HEK293 (cell line): ENCODE measurements around the gene ESPL1.

Experiments used
- CTCF ChIA-PET: fragments of 350-600 bp; formaldehyde crosslinking; extraction: SDS; loops from one replicate; lab custom pipeline; 2021; ENCODE audit warnings: antibody characterized with exemption; lab: Yijun Ruan, JAX
- POLR2A ChIA-PET: fragments of 300-600 bp; formaldehyde crosslinking; extraction: SDS; loops from one replicate; lab custom pipeline; 2020; ENCODE audit warnings: antibody characterized with exemption, inconsistent platforms; lab: Yijun Ruan, JAX
- H3K27ac ChIP-seq: fragments of 200-500 bp; sonication (Bioruptor generic); 2 replicates; pipeline ENCODE4 v1.5.1; 2014; ENCODE audit warnings: low read depth, low read length, control low read depth, inconsistent platforms; ENCODE audit errors: extremely low read depth
- H3K36me3 ChIP-seq, 2 experiments: fragments of 200-500 bp in 1 of 2; sonication (Bioruptor generic) in 1 of 2; 1 replicate in 1 of 2; 2 replicates in 1 of 2; pipeline ENCODE4 v1.5.1; 2014 to 2017; ENCODE audit warnings: inconsistent platforms in 2 of 2, low read length in 2 of 2; ENCODE audit not compliant: control insufficient read depth in 2 of 2, insufficient read depth in 1 of 2
- H3K4me1 ChIP-seq: fragments of 200-500 bp; sonication (Bioruptor generic); 2 replicates; pipeline ENCODE4 v1.5.1; 2014; ENCODE audit warnings: mild to moderate bottlenecking, low read length, inconsistent platforms; ENCODE audit not compliant: control insufficient read depth, insufficient read depth
- H3K4me3 ChIP-seq: 2 replicates; pipeline ENCODE4 v1.5.1; 2011; ENCODE audit warnings: low read depth, mild to moderate bottlenecking, control low read depth, low read length, moderate library complexity
- H3K9me3 ChIP-seq: fragments of 200-500 bp; sonication (Bioruptor generic); 2 replicates; pipeline ENCODE4 v1.5.1; 2014; ENCODE audit warnings: low read depth, low read length, inconsistent platforms; ENCODE audit not compliant: control insufficient read depth, insufficient read depth
- HOXC10 ChIP-seq: sonication (generic); formaldehyde crosslinking; IDR thresholded peaks from 2 replicates; pipeline ENCODE4 v1.8.1; 2023; ENCODE audit warnings: mild to moderate bottlenecking, missing genetic modification reagents
- SP2 ChIP-seq: fragments of 450-650 bp; formaldehyde crosslinking; IDR thresholded peaks from 2 replicates; pipeline ENCODE4 v1.5.1; 2016; ENCODE audit warnings: missing biosample characterization, missing genetic modification characterization
- ZBTB10 ChIP-seq: fragments of 450-650 bp; formaldehyde crosslinking; IDR thresholded peaks from 2 replicates; pipeline ENCODE4 v1.5.1; 2016; ENCODE audit warnings: missing biosample characterization, missing genetic modification characterization
- ZBTB21 ChIP-seq: fragments of 450-650 bp; formaldehyde crosslinking; IDR thresholded peaks from 2 replicates; pipeline ENCODE4 v1.5.1; 2017; ENCODE audit warnings: missing biosample characterization, missing genetic modification characterization
- ZFP37 ChIP-seq: fragments of 450-650 bp; formaldehyde crosslinking; IDR thresholded peaks from 2 replicates; pipeline ENCODE4 v1.5.1; 2016; ENCODE audit warnings: missing biosample characterization, missing genetic modification characterization
- ZFP41 ChIP-seq: fragments of 450-650 bp; formaldehyde crosslinking; IDR thresholded peaks from 2 replicates; pipeline ENCODE4 v1.5.1; 2016; ENCODE audit warnings: missing biosample characterization, missing genetic modification characterization, borderline replicate concordance
- ZNF121 ChIP-seq: fragments of 450-650 bp; formaldehyde crosslinking; IDR thresholded peaks from 2 replicates; pipeline ENCODE4 v1.5.1; 2016; ENCODE audit warnings: missing biosample characterization, missing genetic modification characterization
- ZNF202 ChIP-seq: fragments of 450-650 bp; formaldehyde crosslinking; IDR thresholded peaks from 2 replicates; pipeline ENCODE4 v1.5.1; 2016; ENCODE audit warnings: missing biosample characterization, missing genetic modification characterization, borderline replicate concordance
- ZNF214 ChIP-seq: fragments of 450-650 bp; formaldehyde crosslinking; IDR thresholded peaks from 2 replicates; pipeline ENCODE4 v1.5.1; 2017; ENCODE audit warnings: missing biosample characterization, mild to moderate bottlenecking, missing genetic modification characterization, borderline replicate concordance
- ZNF23 ChIP-seq: fragments of 450-650 bp; formaldehyde crosslinking; IDR thresholded peaks from 2 replicates; pipeline ENCODE4 v1.5.1; 2016; ENCODE audit warnings: missing biosample characterization, missing genetic modification characterization, borderline replicate concordance
- ZNF433 ChIP-seq: fragments of 450-650 bp; formaldehyde crosslinking; IDR thresholded peaks from 2 replicates; pipeline ENCODE4 v1.5.1; 2016; ENCODE audit warnings: missing biosample characterization, missing genetic modification characterization, low read depth
- ZNF513 ChIP-seq: fragments of 450-650 bp; IDR thresholded peaks from 2 replicates; pipeline ENCODE4 v1.5.1; 2018; ENCODE audit warnings: missing biosample characterization, missing genetic modification characterization
- ZNF621 ChIP-seq: fragments of 450-650 bp; formaldehyde crosslinking; IDR thresholded peaks from 2 replicates; pipeline ENCODE4 v1.5.1; 2017; ENCODE audit warnings: missing biosample characterization, missing genetic modification characterization
- ZNF677 ChIP-seq: fragments of 450-650 bp; IDR thresholded peaks from 2 replicates; pipeline ENCODE4 v1.5.0; 2018; ENCODE audit warnings: missing biosample characterization, mild to moderate bottlenecking, missing genetic modification characterization, moderate library complexity
- ZNF830 ChIP-seq: fragments of 450-650 bp; IDR thresholded peaks from 2 replicates; pipeline ENCODE4 v1.5.0; 2018; ENCODE audit warnings: missing biosample characterization, missing genetic modification characterization, low read depth, mild to moderate bottlenecking, moderate library complexity
- TF ChIP-seq, protein P1 (sequence below): fragments of 450-650 bp; formaldehyde crosslinking; optimal IDR thresholded peaks from 2 replicates; pipeline ENCODE3; 2016; ENCODE audit warnings: missing biosample characterization, mild to moderate bottlenecking, missing genetic modification characterization
- TF ChIP-seq, protein P2 (sequence below): fragments of 450-650 bp; formaldehyde crosslinking; IDR thresholded peaks from 2 replicates; pipeline ENCODE4 v1.5.1; 2016; ENCODE audit warnings: missing biosample characterization, missing genetic modification characterization
- TF ChIP-seq, protein P3 (sequence below): fragments of 450-650 bp; formaldehyde crosslinking; IDR thresholded peaks from 2 replicates; pipeline ENCODE4 v1.5.1; 2016; ENCODE audit warnings: missing biosample characterization, missing genetic modification characterization

The ESPL1 gene

DNA sequence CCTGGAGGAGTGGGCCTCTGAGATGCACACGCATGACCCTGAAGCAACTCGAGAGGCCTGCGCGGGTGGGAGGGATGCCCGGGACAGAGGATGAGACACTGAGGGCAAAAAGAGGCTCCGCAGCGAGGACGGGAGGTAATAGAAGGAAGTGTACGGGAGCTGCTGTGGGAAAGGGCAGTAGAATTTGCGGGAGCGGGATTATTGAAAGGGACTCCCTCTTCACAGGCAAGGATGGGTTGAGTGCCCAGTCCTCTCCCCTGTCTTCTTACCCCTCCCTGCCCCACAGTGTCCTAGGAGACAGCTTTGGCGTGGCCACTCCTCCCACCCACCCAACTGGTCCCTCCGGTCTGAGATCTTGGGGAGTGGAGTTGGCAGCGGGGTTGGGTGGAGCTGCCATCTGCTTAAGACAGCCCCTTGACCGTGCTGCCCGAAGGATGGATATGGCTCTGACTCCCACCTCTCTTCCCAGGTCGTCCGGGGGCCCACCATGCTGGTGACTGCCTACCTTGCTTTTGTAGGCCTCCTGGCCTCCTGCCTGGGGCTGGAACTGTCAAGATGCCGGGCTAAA is 15.7 kb upstream of the ESPL1 start (continued):
- TF ChIP-seq SP2 (tag by site-specific recombination) (0 out of 2 replicates have a peak, but pooled peaks have one; percentile 13), HOXC10 (CRISPR knock-in tag) (no peak), ZNF202 (no peak), ZBTB10 (0 out of 2 replicates have a peak, but pooled peaks have one; percentile 71), ZFP37 (tag by site-specific recombination) (peak; percentile 23; the same call in 1 of the 2 replicates), ZNF121 (0 out of 2 replicates have a peak, but pooled peaks have one; percentile 12), ZBTB21 (tag by site-specific recombination) (no peak; the same call in 1 of the 2 replicates), ZNF830 (tag by site-specific recombination) (no peak), ZNF433 (tag by site-specific recombination) (no peak), ZFP41 (no peak), ZNF214 (no peak), ZNF621 (tag by site-specific recombination) (no peak), ZNF23 (tag by site-specific recombination) (no peak)
- TF ChIP-seq, protein P1, sequence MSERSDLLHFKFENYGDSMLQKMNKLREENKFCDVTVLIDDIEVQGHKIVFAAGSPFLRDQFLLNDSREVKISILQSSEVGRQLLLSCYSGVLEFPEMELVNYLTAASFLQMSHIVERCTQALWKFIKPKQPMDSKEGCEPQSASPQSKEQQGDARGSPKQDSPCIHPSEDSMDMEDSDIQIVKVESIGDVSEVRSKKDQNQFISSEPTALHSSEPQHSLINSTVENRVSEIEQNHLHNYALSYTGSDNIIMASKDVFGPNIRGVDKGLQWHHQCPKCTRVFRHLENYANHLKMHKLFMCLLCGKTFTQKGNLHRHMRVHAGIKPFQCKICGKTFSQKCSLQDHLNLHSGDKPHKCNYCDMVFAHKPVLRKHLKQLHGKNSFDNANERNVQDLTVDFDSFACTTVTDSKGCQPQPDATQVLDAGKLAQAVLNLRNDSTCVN = peak; percentile 20
- TF ChIP-seq, protein P2, sequence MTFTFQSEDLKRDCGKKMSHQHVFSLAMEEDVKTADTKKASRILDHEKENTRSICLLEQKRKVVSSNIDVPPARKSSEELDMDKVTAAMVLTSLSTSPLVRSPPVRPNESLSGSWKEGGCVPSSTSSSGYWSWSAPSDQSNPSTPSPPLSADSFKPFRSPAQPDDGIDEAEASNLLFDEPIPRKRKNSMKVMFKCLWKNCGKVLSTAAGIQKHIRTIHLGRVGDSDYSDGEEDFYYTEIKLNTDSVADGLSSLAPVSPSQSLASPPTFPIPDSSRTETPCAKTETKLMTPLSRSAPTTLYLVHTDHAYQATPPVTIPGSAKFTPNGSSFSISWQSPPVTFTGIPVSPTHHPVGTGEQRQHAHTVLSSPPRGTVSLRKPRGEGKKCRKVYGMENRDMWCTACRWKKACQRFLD (tag by site-specific recombination) = no peak
- TF ChIP-seq, protein P3, sequence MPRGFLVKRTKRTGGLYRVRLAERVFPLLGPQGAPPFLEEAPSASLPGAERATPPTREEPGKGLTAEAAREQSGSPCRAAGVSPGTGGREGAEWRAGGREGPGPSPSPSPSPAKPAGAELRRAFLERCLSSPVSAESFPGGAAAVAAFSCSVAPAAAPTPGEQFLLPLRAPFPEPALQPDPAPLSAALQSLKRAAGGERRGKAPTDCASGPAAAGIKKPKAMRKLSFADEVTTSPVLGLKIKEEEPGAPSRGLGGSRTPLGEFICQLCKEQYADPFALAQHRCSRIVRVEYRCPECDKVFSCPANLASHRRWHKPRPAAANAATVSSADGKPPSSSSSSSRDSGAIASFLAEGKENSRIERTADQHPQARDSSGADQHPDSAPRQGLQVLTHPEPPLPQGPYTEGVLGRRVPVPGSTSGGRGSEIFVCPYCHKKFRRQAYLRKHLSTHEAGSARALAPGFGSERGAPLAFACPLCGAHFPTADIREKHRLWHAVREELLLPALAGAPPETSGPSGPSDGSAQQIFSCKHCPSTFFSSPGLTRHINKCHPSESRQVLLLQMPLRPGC (tag by site-specific recombination) = 0 out of 2 replicates have a peak, but pooled peaks have one; percentile 19

DNA sequence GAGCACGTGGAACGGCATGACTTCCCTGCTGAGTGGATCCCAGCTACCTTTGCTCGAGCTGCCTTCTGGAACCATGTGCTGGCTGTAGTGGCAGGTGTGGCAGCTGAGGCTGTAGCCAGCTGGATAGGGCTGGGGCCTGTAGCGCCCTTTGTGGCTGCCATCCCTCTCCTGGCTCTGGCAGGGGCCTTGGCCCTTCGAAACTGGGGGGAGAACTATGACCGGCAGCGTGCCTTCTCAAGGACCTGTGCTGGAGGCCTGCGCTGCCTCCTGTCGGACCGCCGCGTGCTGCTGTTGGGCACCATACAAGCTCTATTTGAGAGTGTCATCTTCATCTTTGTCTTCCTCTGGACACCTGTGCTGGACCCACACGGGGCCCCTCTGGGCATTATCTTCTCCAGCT is 14.8 kb upstream of the ESPL1 start:
- H3K4me1 ChIP-seq = peaks cover 4% of the 10 kb centered on the region; the same call in 1 of the 2 replicates
- POLR2A ChIA-PET = interaction anchor here (0.9 kb wide), 1 partner anchor 16 kb away, joined by 3 read pairs; no protein-coding TSS in a partner anchor
- no peak overlapping the region for H3K4me3 ChIP-seq
- H3K27ac ChIP-seq = no peak overlapping the region
- CTCF ChIA-PET = interaction anchor here (1.0 to 4.6 kb wide), 2 partner anchors 15 to 40 kb away, joined by 3 to 53 read pairs; partner anchors contain the start of gene ESPL1
- peaks cover 0 to 22% of the 10 kb centered on the region in 2 experiments; a peak in 1 of 3 replicates for H3K36me3 ChIP-seq
- TF ChIP-seq ZNF513 (tag by site-specific recombination) (0 out of 2 replicates have a peak, but pooled peaks have one; percentile 20), ZNF677 (tag by site-specific recombination) (no peak)
- H3K9me3 ChIP-seq = no peaks in the 10 kb centered on the region
